Measurements from ENCODE around the gene PYGL. TPM values are rescaled to one million over a fixed set of nuclear protein-coding genes. Genes with fewer than 3 reads are reported as not detected.
"Not testable (repeated sequence)": the region's sequence is repeated elsewhere in the genome, so short reads cannot be mapped to it uniquely, and the experiment has no call there.

Gene PYGL
- total RNA-seq, 1 donor: 78.1 TPM

GRCh38 chr14:50929506-50929905 lies 14.8 kb downstream of the PYGL start:
- no peak for DNase-seq (ENCODE audit: low read depth in 2 of 3, low spot score in 2 of 3)

DNA sequence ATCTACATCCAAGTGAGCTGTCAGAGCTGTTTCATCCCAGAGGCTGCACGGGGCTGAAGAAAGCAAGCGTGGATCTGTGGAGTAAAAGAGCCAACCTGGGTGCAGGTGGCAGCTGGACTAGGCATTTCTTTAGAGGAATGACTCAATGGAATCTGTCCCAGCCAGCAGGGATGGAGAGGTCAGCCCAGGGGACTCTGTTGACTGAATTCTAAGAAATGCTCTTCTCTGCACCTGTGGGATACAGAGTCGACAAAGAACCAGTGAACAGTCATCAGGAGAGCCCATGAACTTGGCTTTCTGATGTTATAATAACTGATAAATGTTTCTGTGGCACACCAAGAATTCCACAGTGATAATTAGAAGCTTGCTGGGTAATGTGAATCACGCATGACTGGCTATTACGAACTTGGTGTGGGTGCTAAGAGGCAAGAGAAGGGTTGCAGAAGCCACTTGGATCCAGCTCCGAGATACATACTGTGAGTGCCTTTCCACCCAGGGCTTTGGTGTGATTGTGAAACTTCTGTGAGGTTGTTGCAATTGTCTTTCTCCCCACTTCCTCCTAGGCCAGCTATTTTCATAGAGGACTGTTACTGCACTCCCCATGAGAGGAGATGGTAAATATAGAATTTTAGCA lies 16.2 kb downstream of the PYGL start:
- DNase-seq (ENCODE audit: low read depth in 2 of 3, low spot score in 2 of 3): peak in 2 of 3 donors; percentile 30 to 47

DNA sequence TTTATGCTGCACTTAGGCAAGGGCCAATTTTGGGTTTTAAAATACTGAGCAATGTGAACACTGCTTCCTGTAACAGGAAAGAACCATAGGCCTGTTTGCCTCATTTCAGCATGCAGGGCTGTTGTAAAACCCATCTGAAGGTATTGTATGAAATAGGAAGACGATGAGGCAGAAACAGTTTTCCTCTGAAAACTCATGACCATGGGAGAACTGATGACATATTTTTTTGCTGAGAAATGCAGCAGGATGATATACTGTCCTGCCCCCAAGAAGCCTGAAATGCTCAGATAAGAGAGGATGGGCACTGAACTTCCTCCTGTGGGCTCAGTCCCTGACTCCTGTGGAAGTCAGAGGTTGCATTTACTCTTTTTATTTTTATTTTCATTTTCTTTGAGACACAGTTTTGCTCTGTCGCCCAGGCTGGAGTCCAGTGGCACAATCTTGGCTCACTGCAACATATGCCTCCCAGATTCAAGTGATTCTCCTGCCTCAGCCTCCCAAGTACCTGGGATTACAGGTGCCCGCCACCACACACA lies 17.4 kb downstream of the PYGL start:
- peak in 2 of 3 donors; percentile 79 to 80 for DNase-seq (ENCODE audit: low read depth in 2 of 3, low spot score in 2 of 3)

GRCh38 chr14:50924843-50925242 lies 19.4 kb downstream of the PYGL start:
- no peak for DNase-seq (ENCODE audit: low read depth in 2 of 3, low spot score in 2 of 3)

GRCh38 chr14:50924236-50924635 lies 20.0 kb downstream of the PYGL start:
- no peak for DNase-seq (ENCODE audit: low read depth in 2 of 3, low spot score in 2 of 3)

- no peak for DNase-seq (ENCODE audit: low read depth in 2 of 3, low spot score in 2 of 3)
Measured at GRCh38 chr14:50922803-50923202, 21.5 kb downstream of the PYGL start.

DNA sequence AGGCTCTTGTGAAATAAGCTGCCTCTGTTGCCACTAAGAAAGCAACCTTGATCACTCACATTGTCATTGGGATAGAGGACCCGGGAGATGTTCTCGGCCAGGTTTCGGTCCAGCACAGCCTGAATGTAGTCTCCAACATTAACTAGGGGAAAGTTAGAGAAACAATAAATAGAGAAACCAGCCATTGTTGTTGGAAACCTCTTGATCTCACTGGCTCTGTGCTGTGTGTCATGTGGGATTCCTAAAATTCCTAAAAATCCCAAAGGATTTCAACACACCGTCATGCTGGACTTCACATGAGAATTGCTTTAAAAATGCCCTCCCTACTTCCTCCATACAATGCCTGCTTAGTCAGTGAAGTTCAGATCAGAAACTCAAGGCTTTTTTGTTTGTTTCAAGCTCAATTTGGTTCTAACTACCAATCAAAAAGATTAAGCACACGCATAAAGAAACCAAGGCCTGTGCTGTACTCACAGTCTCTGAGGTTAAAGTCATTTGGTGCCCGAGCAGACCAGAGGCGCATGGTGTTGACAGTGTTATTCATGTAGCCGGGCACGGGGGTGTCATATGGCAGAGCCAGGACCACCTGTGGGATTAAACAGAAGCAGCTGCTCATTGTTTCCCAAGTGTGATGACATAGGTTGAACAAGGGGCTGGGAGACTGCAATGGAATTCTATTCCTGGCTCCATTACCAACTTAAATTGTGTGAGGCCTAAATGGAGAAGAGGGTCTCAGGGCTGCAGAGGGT lies 23.6 kb downstream of the PYGL start:
- DNase-seq (ENCODE audit: low read depth in 2 of 3, low spot score in 2 of 3): no peak

DNA sequence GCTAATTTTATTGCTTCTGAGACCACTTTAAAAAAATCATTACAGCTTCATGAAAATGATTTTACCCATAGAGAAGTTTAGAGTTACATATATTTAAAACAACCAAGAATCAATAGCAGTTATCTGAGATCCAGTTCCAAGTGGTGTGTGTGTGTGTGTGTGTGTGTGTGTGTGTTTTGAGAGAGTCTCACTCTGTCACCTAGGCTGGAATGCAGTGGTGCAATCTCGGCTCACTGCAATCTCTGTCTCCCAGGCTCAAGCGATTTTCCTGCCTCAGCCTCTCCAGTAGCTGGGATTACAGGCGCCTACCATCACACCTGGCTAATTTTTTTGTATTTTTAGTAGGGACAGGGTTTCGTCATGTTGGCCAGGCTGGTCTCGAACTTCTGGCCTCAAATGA lies 24.8 kb downstream of the PYGL start:
- not testable (repeated sequence) for DNase-seq (ENCODE audit: low read depth in 2 of 3, low spot score in 2 of 3)

DNA sequence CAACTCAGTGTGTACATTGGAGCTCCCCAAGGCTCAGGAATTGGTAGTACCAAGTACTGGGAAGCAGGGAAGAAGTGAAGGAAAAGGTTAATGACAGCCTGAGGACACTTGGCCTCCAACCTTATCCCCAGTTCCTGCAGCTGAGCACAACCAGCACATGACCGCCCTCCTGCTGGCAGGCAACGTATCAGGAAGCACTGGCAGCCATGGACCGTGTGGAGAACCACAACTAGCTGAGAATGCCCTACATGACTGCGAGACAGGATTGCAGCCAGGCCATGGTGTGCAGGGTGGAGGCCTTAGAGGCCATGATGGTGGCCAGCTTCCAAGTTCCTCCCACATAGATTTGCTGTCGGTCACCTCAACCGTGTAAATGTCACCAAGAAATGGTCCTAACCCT lies 26.8 kb downstream of the PYGL start:
- DNase-seq (ENCODE audit: low read depth in 2 of 3, low spot score in 2 of 3): no peak

GRCh38 chr14:50910495-50911420 lies 33.5 kb downstream of the PYGL start:
- DNase-seq (ENCODE audit: low read depth in 2 of 3, low spot score in 2 of 3): no peak

- no peak for DNase-seq (ENCODE audit: low read depth in 2 of 3, low spot score in 2 of 3)
Measured at GRCh38 chr14:50906326-50907065, 37.8 kb downstream of the PYGL start.

DNA sequence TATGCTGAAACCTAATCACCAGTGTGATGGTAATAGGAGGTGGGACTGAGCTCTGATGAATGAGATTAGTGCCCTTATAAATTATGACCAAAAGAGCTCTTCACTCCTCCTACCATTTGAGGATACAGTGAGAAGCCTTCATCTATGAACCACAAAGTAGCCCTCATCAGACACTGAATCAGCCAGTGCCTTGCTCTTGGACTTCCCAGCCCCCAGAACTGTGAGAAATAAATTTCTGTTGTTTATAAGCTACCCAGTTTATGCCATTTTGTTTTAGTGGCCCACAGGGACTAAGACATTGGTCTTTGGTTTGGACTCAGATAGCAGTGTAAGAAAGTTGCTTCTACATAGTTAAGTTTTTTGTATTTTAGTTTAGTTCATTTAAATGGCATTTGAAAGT lies 39.6 kb downstream of the PYGL start:
- DNase-seq (ENCODE audit: low read depth in 2 of 3, low spot score in 2 of 3): no peak

- no peak for DNase-seq (ENCODE audit: low read depth in 2 of 3, low spot score in 2 of 3)
Measured at GRCh38 chr14:50901361-50901760, 42.9 kb downstream of the PYGL start.

GRCh38 chr14:50897658-50898175 lies 46.6 kb downstream of the PYGL start:
- DNase-seq (ENCODE audit: low read depth in 2 of 3, low spot score in 2 of 3): no peak

GRCh38 chr14:50897005-50897404 lies 47.3 kb downstream of the PYGL start:
- not testable (repeated sequence) for DNase-seq (ENCODE audit: low read depth in 2 of 3, low spot score in 2 of 3)

DNA sequence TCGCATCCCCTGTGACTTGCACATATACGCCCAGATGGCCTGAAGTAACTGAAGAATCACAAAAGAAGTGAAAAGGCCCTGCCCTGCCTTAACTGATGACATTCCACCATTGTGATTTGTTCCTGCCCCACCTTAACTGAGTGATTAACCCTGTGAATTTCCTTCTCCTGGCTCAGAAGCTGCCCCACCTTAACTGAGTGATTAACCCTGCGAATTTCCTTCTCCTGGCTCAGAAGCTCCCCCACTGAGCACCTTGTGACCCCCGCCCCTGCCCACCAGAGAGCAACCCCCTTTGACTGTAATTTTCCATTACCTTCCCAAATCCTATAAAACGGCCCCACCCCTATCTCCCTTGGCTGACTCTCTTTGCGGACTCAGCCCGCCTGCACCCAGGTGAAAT lies 47.9 kb downstream of the PYGL start:
- not testable (repeated sequence) for DNase-seq (ENCODE audit: low read depth in 2 of 3, low spot score in 2 of 3)

DNA sequence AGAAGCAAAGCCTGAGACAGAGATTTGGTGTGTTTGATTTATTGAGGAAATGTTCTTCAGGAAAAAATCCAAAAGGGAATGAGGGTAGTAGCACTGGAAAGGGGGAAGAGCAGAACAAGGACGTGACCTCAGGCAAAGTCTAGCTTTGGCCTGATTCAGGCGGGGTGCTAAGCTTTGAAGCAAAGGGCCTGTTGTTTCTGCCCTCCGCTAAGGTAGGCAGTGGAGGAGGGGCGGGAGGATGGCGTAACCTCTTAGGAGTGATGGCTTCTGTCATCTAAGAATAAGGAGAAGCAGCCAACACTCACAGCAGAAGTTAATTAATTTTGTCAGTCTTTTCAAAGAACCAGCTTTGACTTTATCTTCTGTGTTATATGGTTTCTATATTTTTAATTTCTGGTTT lies 52.0 kb downstream of the PYGL start:
- DNase-seq (ENCODE audit: low read depth in 2 of 3, low spot score in 2 of 3): no peak

- no peak for DNase-seq (ENCODE audit: low read depth in 2 of 3, low spot score in 2 of 3)
Measured at GRCh38 chr14:50887476-50887875, 56.8 kb downstream of the PYGL start.

GRCh38 chr14:50883827-50884197 lies 60.5 kb downstream of the PYGL start:
- no peak for DNase-seq (ENCODE audit: low read depth in 2 of 3, low spot score in 2 of 3)

All from hematopoietic multipotent progenitor cell (in vitro differentiated cells).